Gastrocnemius medialis (tissue), 4 donors: ENCODE results near the gene XPNPEP3.

ENCODE experiments used
- CTCF ChIP-seq, 5 experiments: fragments of 450-650 bp in 3 of 5; fragments of 200-600 bp in 2 of 5; sonication (generic) in 2 of 5; IDR thresholded peaks in 4 of 5; conservative IDR thresholded peaks in 1 of 5; 1 replicate in 4 of 5; 2 replicates in 1 of 5; pipeline ENCODE4 v1.5.1; 2016 to 2019; ENCODE audit warnings: antibody characterized with exemption in 5 of 5, mild to moderate bottlenecking in 3 of 5, moderate library complexity in 3 of 5
- POLR2A ChIP-seq, 2 donors: fragments of 450-650 bp; IDR thresholded peaks; one replicate each; pipeline ENCODE4 v1.6.1; 2017; ENCODE audit warnings: antibody characterized with exemption in 2 of 2, mild to moderate bottlenecking in 2 of 2, moderate library complexity in 2 of 2

- TF ChIP-seq CTCF (IDR thresholded peaks at IDR 0.05 in 4 of 5, conservative IDR thresholded peaks at IDR 0.05 in 1 of 5) (no peak), POLR2A (IDR thresholded peaks at IDR 0.05) (no peak)
Observed at GRCh38 chr22:40823426-40823825, 33.5 kb upstream of the XPNPEP3 start.
